H9 (cell line): ENCODE results near the gene SORD. TPM values are rescaled to one million over a fixed set of nuclear protein-coding genes. Genes with fewer than 3 reads are reported as not detected.

ENCODE experiments used
- DNase-seq: peaks from one replicate; pipeline ENCODE4 v3.0.0-alpha.2; 2017
- H2AFZ ChIP-seq: one replicate; pipeline ENCODE4 v1.6.1; 2013; ENCODE audit warnings: mild to moderate bottlenecking, low read length, control low read depth, moderate library complexity
- H2AK5ac ChIP-seq: 2 replicates; pipeline ENCODE4 v1.6.1; 2013; ENCODE audit warnings: low read length, control low read depth, mixed read lengths; ENCODE audit not compliant: insufficient read length
- H2BK120ac ChIP-seq: one replicate; pipeline ENCODE4 v1.6.1; 2013; ENCODE audit warnings: low read depth, mild to moderate bottlenecking, low read length, control low read depth, inconsistent platforms; ENCODE audit not compliant: poor library complexity, severe bottlenecking
- H2BK12ac ChIP-seq: 2 replicates; pipeline ENCODE4 v1.6.1; 2013; ENCODE audit warnings: low read length, control low read depth, mixed read lengths, low read depth; ENCODE audit not compliant: insufficient read length
- H2BK15ac ChIP-seq: 2 replicates; pipeline ENCODE4 v1.6.1; 2013; ENCODE audit warnings: low read depth, low read length, control low read depth
- H2BK20ac ChIP-seq: one replicate; pipeline ENCODE4 v1.6.1; 2013; ENCODE audit warnings: low read depth, mild to moderate bottlenecking, low read length, control low read depth, inconsistent platforms; ENCODE audit not compliant: poor library complexity, severe bottlenecking
- H2BK5ac ChIP-seq: 2 replicates; pipeline ENCODE4 v1.6.1; 2013; ENCODE audit warnings: low read length, control low read depth, mixed read lengths; ENCODE audit not compliant: insufficient read length
- H3K14ac ChIP-seq: 2 replicates; pipeline ENCODE4 v1.6.1; 2013; ENCODE audit warnings: low read length, control low read depth; ENCODE audit not compliant: insufficient read depth
- H3K18ac ChIP-seq: 2 replicates; pipeline ENCODE4 v1.6.1; 2013; ENCODE audit warnings: low read depth, mild to moderate bottlenecking, mixed read lengths, low read length, control low read depth; ENCODE audit not compliant: insufficient read length
- H3K23ac ChIP-seq: 2 replicates; pipeline ENCODE4 v1.6.1; 2013; ENCODE audit warnings: low read length, control low read depth, mixed read lengths, low read depth; ENCODE audit not compliant: insufficient read length
- H3K23me2 ChIP-seq: 2 replicates; pipeline ENCODE4 v1.6.1; 2013; ENCODE audit warnings: low read depth, mild to moderate bottlenecking, mixed read lengths, low read length, control low read depth; ENCODE audit not compliant: insufficient read length, poor library complexity, severe bottlenecking
- H3K27ac ChIP-seq: 2 replicates; pipeline ENCODE4 v1.5.1; 2013; ENCODE audit warnings: low read length, control low read depth, mixed read lengths, low read depth; ENCODE audit not compliant: insufficient read length
- H3K27me3 ChIP-seq: 2 replicates; pipeline ENCODE4 v1.6.1; 2013; ENCODE audit warnings: low read length, control low read depth, inconsistent platforms; ENCODE audit not compliant: insufficient read depth
- H3K4ac ChIP-seq: 2 replicates; pipeline ENCODE4 v1.6.1; 2013; ENCODE audit warnings: low read depth, mild to moderate bottlenecking, control low read depth, inconsistent platforms, low read length, moderate library complexity
- H3K4me1 ChIP-seq: 2 replicates; pipeline ENCODE4 v1.6.1; 2013; ENCODE audit warnings: low read length, control low read depth, inconsistent platforms; ENCODE audit not compliant: insufficient read depth
- H3K4me2 ChIP-seq: 2 replicates; pipeline ENCODE4 v1.6.1; 2013; ENCODE audit warnings: low read length, control low read depth, mixed read lengths; ENCODE audit not compliant: insufficient read length, insufficient read depth
- H3K56ac ChIP-seq: 2 replicates; pipeline ENCODE4 v1.6.1; 2013; ENCODE audit warnings: low read depth, mild to moderate bottlenecking, mixed read lengths, low read length, control low read depth; ENCODE audit not compliant: insufficient read length
- H3K79me1 ChIP-seq: 2 replicates; pipeline ENCODE4 v1.6.1; 2013; ENCODE audit warnings: low read depth, mild to moderate bottlenecking, moderate library complexity, low read length, control low read depth, inconsistent platforms; ENCODE audit not compliant: insufficient read depth, poor library complexity, severe bottlenecking
- H3K79me2 ChIP-seq: 2 replicates; pipeline ENCODE4 v1.6.1; 2013; ENCODE audit warnings: low read length, control low read depth, inconsistent platforms; ENCODE audit not compliant: insufficient read depth
- H3K9ac ChIP-seq: 2 replicates; pipeline ENCODE4 v1.6.1; 2013; ENCODE audit warnings: low read length, control low read depth, mixed read lengths; ENCODE audit not compliant: insufficient read length; ENCODE audit errors: extremely low read depth
- H3K9me3 ChIP-seq: one replicate; pipeline ENCODE4 v1.6.1; 2013; ENCODE audit warnings: low read depth, low read length, inconsistent platforms; ENCODE audit not compliant: control insufficient read depth
- H3T11ph ChIP-seq: one replicate; pipeline ENCODE4 v1.6.1; 2013; ENCODE audit warnings: mild to moderate bottlenecking, low read length, control low read depth, inconsistent platforms
- H4K20me1 ChIP-seq: one replicate; pipeline ENCODE4 v1.6.1; 2013; ENCODE audit not compliant: control insufficient read depth, insufficient read length, insufficient read depth
- H4K5ac ChIP-seq: 2 replicates; pipeline ENCODE4 v1.6.1; 2013; ENCODE audit warnings: low read depth, mild to moderate bottlenecking, mixed read lengths, low read length, control low read depth; ENCODE audit not compliant: insufficient read length
- H4K8ac ChIP-seq: replicated peaks from 2 replicates; pipeline ENCODE4 v1.6.1; 2013; ENCODE audit warnings: low read length, control low read depth, mixed read lengths, low read depth; ENCODE audit not compliant: insufficient read length
- H4K91ac ChIP-seq: 2 replicates; pipeline ENCODE4 v1.6.1; 2013; ENCODE audit warnings: low read depth, mild to moderate bottlenecking, moderate library complexity, mixed read lengths, low read length, control low read depth; ENCODE audit not compliant: insufficient read length
- H3K27ac Mint-ChIP-seq, 3 experiments: 2 replicates in 2 of 3; 3 replicates in 1 of 3; pipeline ENCODE4 v1.8.0; 2020 to 2021; ENCODE audit warnings: mixed read lengths in 3 of 3, mild to moderate bottlenecking in 1 of 3, moderate library complexity in 1 of 3
- H3K27me3 Mint-ChIP-seq: 2 replicates; pipeline ENCODE4 v1.8.0; 2021; ENCODE audit warnings: low read depth, mild to moderate bottlenecking, moderate library complexity, mixed read lengths
- H3K36me3 Mint-ChIP-seq, 3 experiments: 2 replicates in 2 of 3; 3 replicates in 1 of 3; pipeline ENCODE4 v1.8.0; 2020 to 2021; ENCODE audit warnings: low read depth in 3 of 3, mixed read lengths in 3 of 3; ENCODE audit not compliant: insufficient read depth in 1 of 3
- H3K4me1 Mint-ChIP-seq, 2 experiments: 2 replicates each; pipeline ENCODE4 v1.8.0; 2020; ENCODE audit warnings: mixed read lengths in 2 of 2
- H3K4me3 Mint-ChIP-seq, 2 experiments: 2 replicates in 1 of 2; 3 replicates in 1 of 2; pipeline ENCODE4 v1.8.0; 2020 to 2021; ENCODE audit warnings: mild to moderate bottlenecking in 2 of 2, mixed read lengths in 2 of 2, moderate library complexity in 1 of 2
- H3K9me3 Mint-ChIP-seq, 2 experiments: 2 replicates in 1 of 2; 3 replicates in 1 of 2; pipeline ENCODE4 v1.8.0; 2020; ENCODE audit warnings: mild to moderate bottlenecking in 2 of 2, mixed read lengths in 2 of 2, moderate library complexity in 1 of 2
- WGBS: extraction: QIAGEN DNeasy Blood & Tissue Kit; methylation state at CpG from one replicate; pipeline ENCODE4 v1.1.7; 2013; ENCODE audit warnings: missing lambda C conversion rate, low lambda C conversion rate, mixed read lengths; ENCODE audit not compliant: insufficient read length; ENCODE audit errors: extremely low coverage; 5-methylcytosine and 5-hydroxymethylcytosine counted together
- total RNA-seq: library from RNA; stranded (reverse); gene quantifications from 2 replicates; pipeline ENCODE4 v1.2.1, GENCODE V29; 2021
- TF ChIP-seq, protein P1 (sequence below): fragments of 200-600 bp; sonication (generic); conservative IDR thresholded peaks from 3 replicates; pipeline ENCODE4 v1.8.0; 2021; ENCODE audit warnings: antibody characterized with exemption, mild to moderate bottlenecking

SORD gene
- total RNA-seq, 1 experiment from 2014 or later = 35.2 TPM

DNA sequence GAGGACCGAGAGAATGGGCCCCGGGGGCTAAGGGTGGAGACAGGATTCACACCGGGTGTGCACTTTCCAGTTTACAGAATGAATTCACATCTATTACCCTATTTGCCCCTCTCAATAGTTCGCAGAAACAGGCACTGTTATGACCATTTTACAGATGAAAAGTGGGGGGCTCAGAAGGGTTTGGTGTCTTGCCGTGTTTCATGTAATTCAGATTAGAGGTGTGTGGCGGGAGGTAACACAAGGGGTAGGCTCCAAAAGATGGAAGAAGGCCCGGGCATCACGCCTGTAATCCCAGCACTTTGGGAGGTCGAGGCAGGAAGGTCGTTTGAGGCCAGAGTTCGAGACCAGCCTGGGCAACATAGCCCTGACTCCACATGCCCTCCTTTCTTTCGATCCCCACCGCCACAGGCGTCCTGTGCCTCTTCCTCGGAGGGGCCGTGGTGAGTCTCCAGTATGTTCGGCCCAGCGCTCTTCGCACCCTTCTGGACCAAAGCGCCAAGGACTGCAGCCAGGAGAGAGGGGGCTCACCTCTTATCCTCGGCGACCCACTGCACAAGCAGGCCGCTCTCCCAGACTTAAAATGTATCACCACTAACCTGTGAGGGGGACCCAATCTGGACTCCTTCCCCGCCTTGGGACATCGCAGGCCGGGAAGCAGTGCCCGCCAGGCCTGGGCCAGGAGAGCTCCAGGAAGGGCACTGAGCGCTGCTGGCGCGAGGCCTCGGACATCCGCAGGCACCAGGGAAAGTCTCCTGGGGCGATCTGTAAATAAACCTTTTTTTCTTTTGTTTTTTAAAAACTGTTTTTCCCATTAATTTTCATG lies 94.5 kb downstream of the SORD start:
- no CpG with 5 or more reads among the region's 33 CpGs for WGBS
- peaks cover 15 to 30% of the 10 kb centered on the region in 2 experiments for H3K4me1 Mint-ChIP-seq
- Histone ChIP-seq H3K9me3 (no peaks in the 10 kb centered on the region), H3K79me2 (no peaks in the 10 kb centered on the region), H3K56ac (no peak overlapping the region), H2BK12ac (no peak overlapping the region), H3K18ac (no peak overlapping the region), H2BK15ac (no peak overlapping the region), H3K4me2 (peak overlapping the region; percentile 46), H4K5ac (no peak overlapping the region), H2BK120ac (no peak overlapping the region), H4K20me1 (peaks cover 6% of the 10 kb centered on the region), H2AK5ac (no peak overlapping the region), H3K27ac (no peak overlapping the region), H3K4ac (no peak overlapping the region), H3K23ac (no peak overlapping the region), H2BK5ac (no peak overlapping the region), H3K14ac (no peak overlapping the region), H4K91ac (no peak overlapping the region), H3K27me3 (peaks cover 54% of the 10 kb centered on the region), H3K79me1 (no peaks in the 10 kb centered on the region), H4K8ac (no peak overlapping the region), H2BK20ac (no peak overlapping the region), H3K23me2 (peaks cover 2% of the 10 kb centered on the region), H3T11ph (no peak overlapping the region), H2AFZ (no peak overlapping the region), H3K9ac (no peak overlapping the region), H3K4me1 (no peaks in the 10 kb centered on the region; the same call in 1 of the 2 replicates)
- peaks cover 6 to 13% of the 10 kb centered on the region in 2 experiments for H3K9me3 Mint-ChIP-seq
- TF ChIP-seq, protein P1, sequence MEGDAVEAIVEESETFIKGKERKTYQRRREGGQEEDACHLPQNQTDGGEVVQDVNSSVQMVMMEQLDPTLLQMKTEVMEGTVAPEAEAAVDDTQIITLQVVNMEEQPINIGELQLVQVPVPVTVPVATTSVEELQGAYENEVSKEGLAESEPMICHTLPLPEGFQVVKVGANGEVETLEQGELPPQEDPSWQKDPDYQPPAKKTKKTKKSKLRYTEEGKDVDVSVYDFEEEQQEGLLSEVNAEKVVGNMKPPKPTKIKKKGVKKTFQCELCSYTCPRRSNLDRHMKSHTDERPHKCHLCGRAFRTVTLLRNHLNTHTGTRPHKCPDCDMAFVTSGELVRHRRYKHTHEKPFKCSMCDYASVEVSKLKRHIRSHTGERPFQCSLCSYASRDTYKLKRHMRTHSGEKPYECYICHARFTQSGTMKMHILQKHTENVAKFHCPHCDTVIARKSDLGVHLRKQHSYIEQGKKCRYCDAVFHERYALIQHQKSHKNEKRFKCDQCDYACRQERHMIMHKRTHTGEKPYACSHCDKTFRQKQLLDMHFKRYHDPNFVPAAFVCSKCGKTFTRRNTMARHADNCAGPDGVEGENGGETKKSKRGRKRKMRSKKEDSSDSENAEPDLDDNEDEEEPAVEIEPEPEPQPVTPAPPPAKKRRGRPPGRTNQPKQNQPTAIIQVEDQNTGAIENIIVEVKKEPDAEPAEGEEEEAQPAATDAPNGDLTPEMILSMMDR = no peak
- no peak for DNase-seq
- H3K36me3 Mint-ChIP-seq = no peaks in the 10 kb centered on the region; a peak in 2 of 7 replicates
- H3K4me3 Mint-ChIP-seq = peak overlapping the region in 1 of 2 experiments; percentile 70; a peak in 3 of 5 replicates
- H3K27me3 Mint-ChIP-seq = peaks cover 82% of the 10 kb centered on the region
- no peak overlapping the region for H3K27ac Mint-ChIP-seq
